Measurements from ENCODE around the gene ANXA9.

Gene ANXA9

GRCh38 chr1:151032164-151032563, 50.1 kb downstream of the ANXA9 start:
- H3K9ac ChIP-seq (ENCODE audit: low read depth, low read length) = no peak overlapping the region
- no peaks in the 10 kb centered on the region for H3K9me3 ChIP-seq (ENCODE audit: control insufficient read depth, insufficient read depth, low read length)
- H3K4me1 ChIP-seq (ENCODE audit: insufficient read depth, low read length) = no peaks in the 10 kb centered on the region
- peaks cover 2% of the 10 kb centered on the region; the same call in 1 of the 2 replicates for H3K36me3 ChIP-seq (ENCODE audit: insufficient read depth, low read length)

DNA sequence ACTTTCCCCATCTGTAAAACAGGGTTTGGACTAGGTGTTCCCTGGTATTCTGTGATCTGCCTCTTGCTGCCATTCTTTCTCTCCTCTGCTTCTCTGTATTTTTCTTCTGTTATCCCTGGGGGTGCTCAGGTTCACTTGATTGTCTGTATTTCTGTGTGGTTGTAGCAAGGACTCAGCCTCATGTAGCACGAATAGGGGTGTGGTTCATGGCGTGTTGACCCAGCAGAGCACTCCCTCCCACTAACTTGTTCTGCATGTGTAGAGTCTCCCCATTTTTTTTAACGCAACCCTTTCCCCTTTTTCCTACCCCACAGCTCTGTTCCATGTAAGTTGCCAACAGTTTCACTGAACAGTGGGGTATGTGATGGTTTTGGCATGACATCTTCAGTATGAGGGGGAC, 53.1 kb downstream of the ANXA9 start:
- Histone ChIP-seq H3K36me3 (ENCODE audit: insufficient read depth, low read length) (peaks cover 2% of the 10 kb centered on the region; the same call in 1 of the 2 replicates), H3K4me1 (ENCODE audit: insufficient read depth, low read length) (peaks cover 8% of the 10 kb centered on the region), H3K9ac (ENCODE audit: low read depth, low read length) (no peak overlapping the region), H3K9me3 (ENCODE audit: control insufficient read depth, insufficient read depth, low read length) (no peaks in the 10 kb centered on the region)

- Histone ChIP-seq H3K4me1 (ENCODE audit: insufficient read depth, low read length) (peaks cover 8% of the 10 kb centered on the region), H3K36me3 (ENCODE audit: insufficient read depth, low read length) (peaks cover 2% of the 10 kb centered on the region; the same call in 1 of the 2 replicates), H3K9ac (ENCODE audit: low read depth, low read length) (no peak within 1 kb of the TSS)
These were observed 54.3 kb downstream of the ANXA9 start, which contains the start of gene BNIPL for GRCh38 chr1:151036356-151036755. Gene BNIPL (plus strand): TSS chr1:151036586. CDS start chr1:151036726, 140 bp downstream.

DNA sequence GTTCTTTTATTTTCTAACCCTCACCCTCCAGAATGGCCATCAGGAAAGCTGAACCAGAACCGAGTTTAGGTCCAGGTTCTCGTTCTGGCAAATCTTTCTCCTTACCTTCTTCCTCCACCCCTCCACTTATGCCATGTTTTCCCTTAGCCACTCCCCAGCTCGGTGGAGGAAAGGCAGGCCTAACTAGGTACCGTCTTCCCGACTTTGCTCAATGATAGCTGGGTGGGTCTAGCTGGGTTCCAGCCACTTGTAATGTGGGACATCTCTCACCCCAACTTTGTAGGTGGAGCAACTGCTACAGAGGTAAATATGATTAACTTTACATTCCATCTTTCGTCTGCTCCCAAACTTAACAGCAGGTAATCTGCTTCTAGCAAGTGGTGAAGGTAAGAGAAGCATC, 54.9 kb downstream of the ANXA9 start:
- no peak overlapping the region for H3K9ac ChIP-seq (ENCODE audit: low read depth, low read length)
- peaks cover 8% of the 10 kb centered on the region for H3K4me1 ChIP-seq (ENCODE audit: insufficient read depth, low read length)
- H3K9me3 ChIP-seq (ENCODE audit: control insufficient read depth, insufficient read depth, low read length) = no peaks in the 10 kb centered on the region
- peaks cover 2% of the 10 kb centered on the region; the same call in 1 of the 2 replicates for H3K36me3 ChIP-seq (ENCODE audit: insufficient read depth, low read length)

More at GRCh38 chr1:151036356-151036755, 54.3 kb downstream of the ANXA9 start, which contains the start of gene BNIPL:
- no peaks in the 10 kb centered on the region for H3K9me3 ChIP-seq (ENCODE audit: control insufficient read depth, insufficient read depth, low read length)

DNA sequence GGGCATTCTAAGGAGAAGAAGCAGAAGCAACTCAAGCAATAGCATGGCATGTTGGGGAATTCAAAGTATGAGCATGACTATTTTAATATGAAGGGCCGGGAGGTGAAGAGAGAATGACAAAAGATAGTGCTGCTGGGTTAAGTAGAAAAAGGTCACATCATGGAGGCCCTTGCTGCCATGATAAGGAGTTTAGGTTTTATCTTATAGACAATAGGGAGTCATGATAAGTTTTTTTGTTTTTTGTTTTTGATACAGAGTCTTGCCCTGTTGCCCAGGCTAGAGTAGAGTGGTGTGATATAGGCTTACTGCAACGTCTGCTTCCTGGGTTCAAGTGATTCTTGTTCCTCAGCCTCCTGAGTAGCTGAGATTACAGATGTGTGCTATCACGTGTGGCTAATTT, 57.4 kb downstream of the ANXA9 start:
- Histone ChIP-seq H3K36me3 (ENCODE audit: insufficient read depth, low read length) (peaks cover 2% of the 10 kb centered on the region; the same call in 1 of the 2 replicates), H3K9ac (ENCODE audit: low read depth, low read length) (no peak overlapping the region), H3K4me1 (ENCODE audit: insufficient read depth, low read length) (peaks cover 8% of the 10 kb centered on the region), H3K9me3 (ENCODE audit: control insufficient read depth, insufficient read depth, low read length) (no peaks in the 10 kb centered on the region)

DNA sequence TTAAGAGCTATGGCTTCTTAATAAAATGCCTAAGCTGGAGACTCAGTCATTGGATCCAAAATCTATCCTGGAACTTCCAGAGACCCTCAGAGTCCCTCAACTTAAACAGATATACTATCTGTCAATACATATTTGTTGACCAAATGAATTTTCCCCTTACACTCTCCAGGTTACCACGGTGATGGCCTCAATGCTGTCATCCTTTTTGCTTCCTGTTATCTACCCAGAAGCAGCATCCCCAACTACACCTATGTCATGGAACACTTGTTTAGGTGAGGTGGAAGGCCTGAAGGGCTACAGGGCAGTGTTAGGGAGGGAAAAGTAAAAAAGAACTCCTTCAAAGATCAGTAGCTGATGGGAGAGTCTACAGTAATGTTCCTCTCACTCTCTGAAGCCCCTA, 61.1 kb downstream of the ANXA9 start:
- Histone ChIP-seq H3K9me3 (ENCODE audit: control insufficient read depth, insufficient read depth, low read length) (no peaks in the 10 kb centered on the region), H3K36me3 (ENCODE audit: insufficient read depth, low read length) (no peaks in the 10 kb centered on the region), H3K4me1 (ENCODE audit: insufficient read depth, low read length) (peaks cover 8% of the 10 kb centered on the region), H3K9ac (ENCODE audit: low read depth, low read length) (no peak overlapping the region)
